H1 (cell line): Measurements from ENCODE around the gene PHLPP1.

ENCODE experiments used
- CTCF ChIP-seq, 3 experiments: IDR thresholded peaks; 1 replicate in 2 of 3; 2 replicates in 1 of 3; pipeline versions ENCODE4 v1.5.1 to v1.6.1; 2011; ENCODE audit warnings: low read length in 3 of 3, mild to moderate bottlenecking in 3 of 3, inconsistent platforms in 2 of 3, low read depth in 1 of 3, moderate library complexity in 1 of 3; ENCODE audit not compliant: insufficient read depth in 1 of 3; ENCODE audit errors: control extremely low read depth in 1 of 3
- MAX ChIP-seq: IDR thresholded peaks from 2 replicates; pipeline ENCODE4 v1.6.1; 2012; ENCODE audit warnings: inconsistent platforms
- POLR2AphosphoS5 ChIP-seq: IDR thresholded peaks from 2 replicates; pipeline ENCODE4 v1.6.1; 2011; ENCODE audit warnings: low read depth, low read length
- SP1 ChIP-seq: IDR thresholded peaks from 2 replicates; pipeline ENCODE4 v1.6.1; 2011; ENCODE audit warnings: low read depth, low read length
- SP4 ChIP-seq: IDR thresholded peaks from 2 replicates; pipeline ENCODE4 v1.6.1; 2012; ENCODE audit warnings: low read length, inconsistent platforms
- TEAD4 ChIP-seq: IDR thresholded peaks from 2 replicates; pipeline ENCODE4 v1.6.1; 2012; ENCODE audit warnings: low read depth, low read length, inconsistent platforms, mixed read lengths
- USF2 ChIP-seq: IDR thresholded peaks from 2 replicates; pipeline ENCODE4 v1.6.1; 2011; ENCODE audit warnings: low read length, improper control_type of control experiment

GRCh38 chr18:62784966-62785413, 69.6 kb downstream of the PHLPP1 start:
- TF ChIP-seq POLR2AphosphoS5: no peak
- TF ChIP-seq TEAD4: no peak
- no peak for TF ChIP-seq CTCF (IDR thresholded peaks at IDR 0.05; ENCODE audit: control extremely low read depth in 1 of 3, insufficient read depth in 1 of 3, low read depth in 1 of 3, low read length in 3 of 3)
- no peak for TF ChIP-seq SP4
- TF ChIP-seq SP1: no peak
- no peak for TF ChIP-seq MAX
- TF ChIP-seq USF2: no peak
